RWPE1 (cell line): ENCODE data around the gene CACNB1.

ENCODE experiments used
- CTCF ChIA-PET: fragments of 350-600 bp; sonication (Branson Sonifier 250); formaldehyde crosslinking; extraction: SDS; loops from one replicate; lab custom pipeline; 2021; lab: Yijun Ruan, JAX
- POLR2A ChIA-PET: fragments of 400-600 bp; formaldehyde crosslinking; extraction: SDS; loops from one replicate; lab custom pipeline; 2020; ENCODE audit warnings: antibody characterized with exemption; ENCODE audit not compliant: low non-redundant PET; lab: Yijun Ruan, JAX
- DNase-seq: peaks from one replicate; pipeline ENCODE4 v3.0.0; 2012; ENCODE audit warnings: low spot score
- H3K27ac ChIP-seq: fragments of 450-650 bp; 2 replicates; pipeline ENCODE4 v1.5.1; 2017
- CTCF ChIP-seq: fragments of 450-650 bp; conservative IDR thresholded peaks from 2 replicates; pipeline ENCODE4 v1.5.1; 2017; ENCODE audit warnings: low read depth, mild to moderate bottlenecking

CACNB1 gene

GRCh38 chr17:39222866-39223834 lies 25.7 kb upstream of the CACNB1 start:
- ChIA-PET POLR2A (interaction anchor here (0.7 kb wide), 1 partner anchor 14 kb away, joined by 4 read pairs; no protein-coding TSS in a partner anchor), CTCF (interaction anchor here (0.6 to 0.8 kb wide), 4 partner anchors 9 to 129 kb away, joined by 3 to 5 read pairs (median 3); no protein-coding TSS in a partner anchor)
- TF ChIP-seq CTCF: no peak
- DNase-seq: no peak
- H3K27ac ChIP-seq: no peak overlapping the region; the same call in 1 of the 2 replicates

- H3K27ac ChIP-seq: no peak overlapping the region; the same call in 1 of the 2 replicates
- ChIA-PET CTCF (interaction anchor here (0.6 kb wide), 1 partner anchor 20 kb away, joined by 3 read pairs; no protein-coding TSS in a partner anchor), POLR2A (no interaction called here)
- DNase-seq: no peak
- TF ChIP-seq CTCF: no peak
Observed at GRCh38 chr17:39222151-39222550, 24.7 kb upstream of the CACNB1 start.

GRCh38 chr17:39221572-39221971 lies 24.1 kb upstream of the CACNB1 start:
- ChIA-PET POLR2A (no interaction called here), CTCF (no interaction called here)
- TF ChIP-seq CTCF: no peak
- no peak for DNase-seq
- H3K27ac ChIP-seq: no peak overlapping the region; the same call in 1 of the 2 replicates

- no peak for TF ChIP-seq CTCF
- H3K27ac ChIP-seq: no peak overlapping the region
- POLR2A ChIA-PET: no interaction called here
- no peak for DNase-seq
- CTCF ChIA-PET: no interaction called here
Observed at GRCh38 chr17:39219647-39220154, 22.2 kb upstream of the CACNB1 start.

GRCh38 chr17:39218906-39219305 lies 21.4 kb upstream of the CACNB1 start:
- DNase-seq: no peak
- ChIA-PET POLR2A (no interaction called here), CTCF (interaction anchor here (0.5 to 0.7 kb wide), 4 partner anchors 25 to 246 kb away, joined by 3 to 4 read pairs (median 4); no protein-coding TSS in a partner anchor)
- TF ChIP-seq CTCF: no peak
- H3K27ac ChIP-seq: no peak overlapping the region

- TF ChIP-seq CTCF: no peak
- no peak overlapping the region for H3K27ac ChIP-seq
- ChIA-PET POLR2A (no interaction called here), CTCF (interaction anchor here (0.6 to 0.8 kb wide), 3 partner anchors 27 to 1808 kb away, joined by 3 to 5 read pairs (median 3); no protein-coding TSS in a partner anchor)
- no peak for DNase-seq
Observed at GRCh38 chr17:39217734-39218369, 20.4 kb upstream of the CACNB1 start.
